BE2C (cell line): ENCODE results near the gene B4GALNT1.

Experiments used
- DNase-seq: peaks from one replicate; pipeline ENCODE4 v3.0.0-alpha.2; 2020
- H3K27me3 ChIP-seq: fragments of 250-450 bp; sonication (Bioruptor Pico); 2 replicates; pipeline ENCODE4 v1.5.1; 2020; ENCODE audit warnings: mild to moderate bottlenecking
- H3K36me3 ChIP-seq: fragments of 250-450 bp; sonication (Bioruptor Pico); 2 replicates; pipeline ENCODE4 v1.5.1; 2020; ENCODE audit warnings: mild to moderate bottlenecking
- H3K4me1 ChIP-seq: fragments of 250-450 bp; sonication (Bioruptor Pico); 2 replicates; pipeline ENCODE4 v1.5.1; 2020
- H3K4me3 ChIP-seq: 2 replicates; pipeline ENCODE4 v1.5.1; 2011; ENCODE audit warnings: low read depth, low read length
- H3K9me3 ChIP-seq: fragments of 250-450 bp; sonication (Bioruptor Pico); 2 replicates; pipeline ENCODE4 v1.5.1; 2020
- TF ChIP-seq, protein P1 (sequence below): IDR thresholded peaks from 2 replicates; pipeline ENCODE4 v1.5.1; 2012; ENCODE audit warnings: mild to moderate bottlenecking, low read depth, low read length

The B4GALNT1 gene

DNA sequence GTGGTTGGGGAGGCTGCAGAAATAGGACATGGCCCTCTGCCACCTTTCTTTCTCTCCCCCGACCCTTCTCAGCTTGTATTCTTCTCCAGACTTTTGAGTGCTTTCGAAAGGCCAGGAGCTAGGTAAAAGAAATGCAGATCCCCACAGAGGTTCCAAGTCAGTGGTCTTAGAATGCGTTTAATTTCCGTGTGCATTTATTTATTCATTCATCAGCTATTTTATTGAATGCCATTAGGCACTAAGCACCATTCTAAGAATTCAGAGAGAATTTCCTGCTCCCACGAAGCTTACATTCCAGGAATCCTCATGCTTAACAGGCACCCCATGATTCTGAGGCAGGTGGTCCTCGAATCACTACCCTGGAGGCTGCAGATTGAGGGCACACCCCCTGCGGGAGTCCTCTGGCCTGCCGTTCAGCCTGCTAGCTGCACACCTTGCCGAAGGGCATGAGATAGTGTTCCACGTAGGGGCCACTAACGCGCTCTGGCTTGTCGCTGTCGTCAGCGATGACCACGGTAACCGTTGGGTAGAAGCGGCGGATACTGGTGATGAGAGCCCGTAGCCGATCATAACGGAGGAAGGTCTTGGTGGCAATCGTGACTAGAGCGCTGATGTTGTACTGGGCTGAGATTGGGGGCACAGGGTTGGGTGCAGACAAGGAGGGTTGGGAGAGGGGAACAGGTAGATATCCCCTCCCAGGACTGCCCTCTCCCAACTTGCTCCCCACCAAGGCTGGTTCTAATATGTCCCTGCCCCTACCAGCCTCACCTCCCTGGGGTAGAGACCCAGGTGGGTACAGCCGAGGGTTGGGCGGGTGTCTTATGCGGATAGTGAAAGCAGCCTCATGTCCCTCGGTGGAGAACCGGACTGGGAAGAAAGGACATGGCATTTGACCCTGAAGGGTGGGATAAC lies 4.5 kb downstream of the B4GALNT1 start:
- TF ChIP-seq, protein P1, sequence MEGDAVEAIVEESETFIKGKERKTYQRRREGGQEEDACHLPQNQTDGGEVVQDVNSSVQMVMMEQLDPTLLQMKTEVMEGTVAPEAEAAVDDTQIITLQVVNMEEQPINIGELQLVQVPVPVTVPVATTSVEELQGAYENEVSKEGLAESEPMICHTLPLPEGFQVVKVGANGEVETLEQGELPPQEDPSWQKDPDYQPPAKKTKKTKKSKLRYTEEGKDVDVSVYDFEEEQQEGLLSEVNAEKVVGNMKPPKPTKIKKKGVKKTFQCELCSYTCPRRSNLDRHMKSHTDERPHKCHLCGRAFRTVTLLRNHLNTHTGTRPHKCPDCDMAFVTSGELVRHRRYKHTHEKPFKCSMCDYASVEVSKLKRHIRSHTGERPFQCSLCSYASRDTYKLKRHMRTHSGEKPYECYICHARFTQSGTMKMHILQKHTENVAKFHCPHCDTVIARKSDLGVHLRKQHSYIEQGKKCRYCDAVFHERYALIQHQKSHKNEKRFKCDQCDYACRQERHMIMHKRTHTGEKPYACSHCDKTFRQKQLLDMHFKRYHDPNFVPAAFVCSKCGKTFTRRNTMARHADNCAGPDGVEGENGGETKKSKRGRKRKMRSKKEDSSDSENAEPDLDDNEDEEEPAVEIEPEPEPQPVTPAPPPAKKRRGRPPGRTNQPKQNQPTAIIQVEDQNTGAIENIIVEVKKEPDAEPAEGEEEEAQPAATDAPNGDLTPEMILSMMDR, result no peak
- Histone ChIP-seq H3K27me3 (no peaks in the 10 kb centered on the region), H3K9me3 (no peaks in the 10 kb centered on the region), H3K4me1 (no peaks in the 10 kb centered on the region; the same call in 1 of the 2 replicates), H3K4me3 (no peak overlapping the region), H3K36me3 (peaks cover 3% of the 10 kb centered on the region; the same call in 1 of the 2 replicates)
- DNase-seq, result no peak

DNA sequence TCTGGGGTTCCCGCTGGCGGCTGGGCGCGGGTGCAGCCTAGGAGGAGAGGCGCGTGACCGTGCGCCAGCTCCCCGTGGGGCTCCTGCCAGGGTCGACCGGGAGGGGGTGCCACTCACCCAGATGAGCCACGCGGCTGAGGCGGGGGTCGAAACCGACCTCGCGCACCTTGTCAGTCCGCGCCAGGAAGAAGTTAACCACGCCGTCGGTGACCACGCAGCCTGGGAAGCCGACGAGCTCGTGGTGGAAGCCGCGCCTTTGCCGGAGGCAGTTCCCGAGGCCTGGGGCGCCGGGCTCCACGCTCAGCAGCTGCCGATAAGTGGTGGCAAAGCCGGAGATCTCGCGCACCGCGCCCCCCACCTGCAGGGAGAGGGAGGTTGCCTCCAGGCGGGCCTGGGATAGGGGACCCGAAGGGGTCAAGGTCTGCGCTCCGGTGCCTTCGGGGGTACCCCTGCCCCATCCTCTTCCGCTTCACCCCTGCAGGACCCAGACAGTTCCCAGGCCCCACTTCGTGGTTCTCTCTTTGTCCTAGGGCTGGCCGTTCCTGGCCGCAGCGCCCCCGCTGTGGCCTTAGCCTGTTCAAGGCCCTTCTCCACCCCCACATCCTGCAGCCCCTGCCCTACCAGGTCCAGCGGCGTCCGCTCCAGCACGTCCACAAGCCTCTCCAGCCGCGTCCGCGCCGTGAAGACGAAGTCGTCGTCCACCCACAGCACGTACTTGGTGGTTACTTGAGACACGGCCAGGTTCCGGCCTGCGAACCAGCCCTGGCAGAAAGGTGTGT lies 5.3 kb downstream of the B4GALNT1 start:
- H3K36me3 ChIP-seq, result peaks cover 3% of the 10 kb centered on the region; the same call in 1 of the 2 replicates
- H3K27me3 ChIP-seq, result no peaks in the 10 kb centered on the region
- H3K4me3 ChIP-seq, result no peak overlapping the region

DNA sequence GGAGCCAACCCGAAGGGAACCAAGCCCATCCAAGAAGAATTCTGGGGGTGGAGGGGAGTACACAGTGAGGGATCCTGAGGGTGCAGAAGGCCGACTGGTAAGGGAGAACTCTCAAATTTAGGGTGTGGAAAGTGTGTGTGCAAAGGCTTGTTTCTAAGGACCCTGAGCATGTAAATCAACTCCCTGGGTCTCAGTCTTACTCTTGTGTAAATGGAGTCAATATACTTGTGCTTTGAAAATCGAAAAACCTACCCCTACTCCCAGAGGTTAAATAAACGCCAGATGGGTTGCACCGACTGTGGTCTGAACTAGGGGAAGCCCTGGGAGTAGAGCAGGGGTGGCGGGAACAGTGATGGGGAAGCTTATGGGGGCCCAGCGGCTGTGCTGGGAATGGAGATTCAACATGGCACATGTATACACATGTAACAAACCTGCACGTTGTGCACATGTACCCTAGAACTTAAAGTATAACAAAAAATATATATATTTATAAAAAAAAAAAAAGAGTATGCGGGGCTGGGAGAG lies 6.0 kb downstream of the B4GALNT1 start:
- DNase-seq, result no peak
- Histone ChIP-seq H3K4me3 (no peak overlapping the region), H3K9me3 (no peaks in the 10 kb centered on the region), H3K4me1 (no peaks in the 10 kb centered on the region; the same call in 1 of the 2 replicates), H3K36me3 (peaks cover 3% of the 10 kb centered on the region; the same call in 1 of the 2 replicates), H3K27me3 (no peaks in the 10 kb centered on the region)
- TF ChIP-seq, protein P1, result no peak

More for the DNA sequence above, 5.3 kb downstream of the B4GALNT1 start:
- DNase-seq, result no peak
- TF ChIP-seq, protein P1, result no peak
- Histone ChIP-seq H3K9me3 (no peaks in the 10 kb centered on the region), H3K4me1 (no peaks in the 10 kb centered on the region; the same call in 1 of the 2 replicates)

DNA sequence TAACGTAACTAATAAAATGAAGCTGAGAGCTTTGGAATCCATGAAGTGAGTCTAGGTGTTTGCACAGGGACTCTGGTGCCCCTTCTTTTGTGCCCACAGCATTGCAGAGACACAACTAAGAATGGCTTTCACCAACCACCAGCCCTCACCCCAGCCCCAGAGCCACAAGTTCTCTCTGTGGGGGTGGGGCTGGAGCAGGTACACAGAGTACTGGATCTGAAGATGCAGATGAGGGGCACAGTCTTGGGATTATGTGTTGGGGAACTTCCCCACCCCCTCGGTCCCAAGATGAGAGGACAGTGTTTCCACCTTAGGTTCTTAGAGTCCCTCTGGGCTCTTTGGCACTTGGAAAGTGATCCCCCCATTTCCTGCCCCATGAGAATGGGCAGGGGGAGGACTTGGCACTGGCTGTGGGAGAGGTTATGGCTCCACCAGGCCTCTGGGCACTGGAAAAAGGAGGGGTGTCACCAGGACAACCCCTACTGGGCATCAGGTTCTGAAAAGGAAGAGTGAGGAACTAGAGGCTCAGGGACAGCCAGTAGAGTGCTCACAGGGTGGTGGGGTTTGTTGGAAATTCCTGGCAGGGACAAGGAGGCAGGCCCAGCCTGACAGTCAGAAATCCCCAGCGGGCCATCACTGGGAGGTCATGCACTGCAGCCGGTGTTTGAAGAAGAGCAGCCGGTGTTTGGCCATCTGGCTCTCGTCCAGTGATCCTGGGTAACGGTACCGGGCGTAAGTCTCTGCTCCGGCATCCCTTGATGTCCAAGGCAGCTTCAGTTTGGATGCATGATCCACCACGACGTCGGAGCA lies 6.7 kb downstream of the B4GALNT1 start:
- no peaks in the 10 kb centered on the region for H3K9me3 ChIP-seq
- H3K36me3 ChIP-seq, result peaks cover 3% of the 10 kb centered on the region; the same call in 1 of the 2 replicates
- H3K27me3 ChIP-seq, result no peaks in the 10 kb centered on the region
- DNase-seq, result no peak
- TF ChIP-seq, protein P1, result no peak
- H3K4me3 ChIP-seq, result no peak overlapping the region
- H3K4me1 ChIP-seq, result no peaks in the 10 kb centered on the region

DNA sequence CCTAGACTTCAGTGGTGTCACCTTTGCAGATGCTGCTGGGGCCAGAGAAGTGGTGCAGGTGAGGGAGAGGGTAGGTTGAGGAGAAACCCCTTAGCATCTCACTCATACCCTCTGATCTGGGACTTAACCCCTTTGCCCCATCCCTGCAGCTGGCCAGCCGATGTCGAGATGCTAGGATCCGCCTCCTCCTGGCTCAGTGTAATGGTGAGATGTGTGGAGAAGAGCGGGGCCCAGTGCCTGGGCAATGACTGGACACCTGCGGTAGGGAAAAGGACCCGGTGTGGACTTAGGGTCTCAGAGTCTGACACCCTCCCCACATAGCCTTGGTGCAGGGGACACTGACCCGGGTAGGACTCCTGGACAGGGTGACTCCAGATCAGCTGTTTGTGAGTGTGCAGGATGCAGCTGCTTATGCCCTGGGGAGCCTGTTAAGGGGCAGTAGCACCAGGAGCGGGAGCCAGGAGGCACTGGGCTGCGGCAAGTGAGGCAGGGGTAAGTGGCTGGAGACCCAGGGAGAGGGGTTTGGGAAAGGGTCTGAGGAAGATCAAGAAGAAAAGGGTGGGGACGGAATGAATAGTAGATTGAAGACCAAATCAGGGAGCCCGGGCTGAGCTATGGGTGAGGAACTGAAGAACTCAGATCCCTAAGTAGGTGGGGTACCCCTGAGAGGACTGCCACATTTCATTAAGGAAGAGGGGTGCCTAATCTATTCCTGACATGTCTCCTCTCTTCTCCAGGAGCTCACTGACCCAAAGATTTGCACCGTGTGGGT lies 7.6 kb downstream of the B4GALNT1 start:
- Histone ChIP-seq H3K9me3 (no peaks in the 10 kb centered on the region), H3K36me3 (peaks cover 3% of the 10 kb centered on the region; the same call in 1 of the 2 replicates), H3K27me3 (peaks cover 6% of the 10 kb centered on the region; the same call in 1 of the 2 replicates), H3K4me3 (no peak overlapping the region), H3K4me1 (no peaks in the 10 kb centered on the region)
- TF ChIP-seq, protein P1, result no peak
- no peak for DNase-seq
